Measurements from ENCODE around the gene LRBA. TPM values are rescaled to one million over a fixed set of nuclear protein-coding genes. Genes with fewer than 3 reads are reported as not detected.

Gene LRBA
- total RNA-seq, 4 donors from 2014 or later = 13.3 to 21.2 (median 20.1) TPM

- H3K27me3 ChIP-seq = no peaks in the 10 kb centered on the region
- no peak overlapping the region for H3K27ac ChIP-seq (replicated peaks in 1 of 4)
- H3K4me3 ChIP-seq = no peak overlapping the region
- no peaks in the 10 kb centered on the region for H3K4me1 ChIP-seq
- intact Hi-C loops (cut with DNase I) = no loop called here
- peaks cover 0 to 4% (median 0%) of the 10 kb centered on the region in 4 donors for H3K36me3 ChIP-seq
- H3K9me3 ChIP-seq = no peaks in the 10 kb centered on the region
- TF ChIP-seq POLR2A (IDR thresholded peaks at IDR 0.05; ENCODE audit: low read depth) (no peak), CTCF (IDR thresholded peaks at IDR 0.05) (no peak), POLR2AphosphoS5 (IDR thresholded peaks at IDR 0.05) (no peak), EP300 (IDR thresholded peaks at IDR 0.05) (no peak)
- no peak for DNase-seq (ENCODE audit: extremely low spot score)
- WGBS = 93% methylated on average over 4 of the region's 4 CpGs
Measured at GRCh38 chr4:150482581-150482980, 532.5 kb downstream of the LRBA start.

GRCh38 chr4:150479657-150480056 lies 535.4 kb downstream of the LRBA start:
- Histone ChIP-seq H3K4me1 (no peaks in the 10 kb centered on the region), H3K27me3 (no peaks in the 10 kb centered on the region), H3K36me3 (no peaks in the 10 kb centered on the region), H3K9me3 (no peaks in the 10 kb centered on the region), H3K4me3 (no peak overlapping the region), H3K27ac (replicated peaks in 1 of 4) (no peak overlapping the region)
- TF ChIP-seq CTCF (IDR thresholded peaks at IDR 0.05) (no peak), EP300 (IDR thresholded peaks at IDR 0.05) (no peak), POLR2AphosphoS5 (IDR thresholded peaks at IDR 0.05) (no peak), POLR2A (IDR thresholded peaks at IDR 0.05; ENCODE audit: low read depth) (no peak)
- WGBS = 60% methylated on average over 3 of the region's 3 CpGs
- intact Hi-C loops (cut with DNase I) = no loop called here
- no peak for DNase-seq (ENCODE audit: extremely low spot score)

GRCh38 chr4:150477869-150478268 lies 537.2 kb downstream of the LRBA start:
- TF ChIP-seq POLR2AphosphoS5 (IDR thresholded peaks at IDR 0.05) (no peak), CTCF (IDR thresholded peaks at IDR 0.05) (no peak), EP300 (IDR thresholded peaks at IDR 0.05) (no peak), POLR2A (IDR thresholded peaks at IDR 0.05; ENCODE audit: low read depth) (no peak)
- intact Hi-C loops (cut with DNase I) = no loop called here
- H3K36me3 ChIP-seq = no peaks in the 10 kb centered on the region
- no peaks in the 10 kb centered on the region for H3K9me3 ChIP-seq
- 95% methylated on average over 1 of the region's 1 CpG for WGBS
- no peaks in the 10 kb centered on the region for H3K4me1 ChIP-seq
- no peak overlapping the region for H3K4me3 ChIP-seq
- no peak for DNase-seq (ENCODE audit: extremely low spot score)
- H3K27ac ChIP-seq (replicated peaks in 1 of 4) = no peak overlapping the region
- H3K27me3 ChIP-seq = no peaks in the 10 kb centered on the region

- DNase-seq (ENCODE audit: extremely low spot score) = no peak
- Histone ChIP-seq H3K4me1 (no peaks in the 10 kb centered on the region), H3K9me3 (no peaks in the 10 kb centered on the region), H3K27me3 (no peaks in the 10 kb centered on the region), H3K36me3 (no peaks in the 10 kb centered on the region), H3K27ac (replicated peaks in 1 of 4) (no peak overlapping the region), H3K4me3 (no peak overlapping the region)
- TF ChIP-seq CTCF (IDR thresholded peaks at IDR 0.05) = no peak
- 95% methylated on average over 2 of the region's 2 CpGs for WGBS
- intact Hi-C loops (cut with DNase I) = no loop called here
Measured at GRCh38 chr4:150476776-150477175, 538.3 kb downstream of the LRBA start.

- WGBS = 88% methylated on average over 1 of the region's 1 CpG
- Histone ChIP-seq H3K4me1 (no peaks in the 10 kb centered on the region), H3K36me3 (no peaks in the 10 kb centered on the region), H3K4me3 (no peak overlapping the region), H3K27me3 (no peaks in the 10 kb centered on the region), H3K27ac (replicated peaks in 1 of 4) (no peak overlapping the region), H3K9me3 (no peaks in the 10 kb centered on the region)
- no peak for DNase-seq (ENCODE audit: extremely low spot score)
- TF ChIP-seq POLR2A (IDR thresholded peaks at IDR 0.05; ENCODE audit: low read depth) (no peak), EP300 (IDR thresholded peaks at IDR 0.05) (no peak), CTCF (IDR thresholded peaks at IDR 0.05) (no peak), POLR2AphosphoS5 (IDR thresholded peaks at IDR 0.05) (no peak)
- intact Hi-C loops (cut with DNase I) = no loop called here
Measured at GRCh38 chr4:150475763-150476162, 539.3 kb downstream of the LRBA start.
